SK-N-SH (cell line): ENCODE data around the gene APLN.

Experiments used
- EZH2phosphoT487 ChIP-seq: fragments of 200-600 bp; sonication (generic); IDR thresholded peaks from 2 replicates; pipeline ENCODE4 v1.6.1; 2017; ENCODE audit warnings: low read depth, mixed run types, mild to moderate bottlenecking, antibody characterized with exemption, moderate library complexity, borderline replicate concordance
- JUND ChIP-seq: IDR thresholded peaks from 2 replicates; pipeline ENCODE4 v1.4.0; 2012
- RAD21 ChIP-seq: IDR thresholded peaks from 2 replicates; pipeline ENCODE4 v1.6.1; 2012; ENCODE audit warnings: mild to moderate bottlenecking, low read length
- TAF1 ChIP-seq: IDR thresholded peaks from 2 replicates; pipeline ENCODE4 v1.6.1; 2012; ENCODE audit warnings: low read depth, mild to moderate bottlenecking, low read length, moderate library complexity, borderline replicate concordance
- TF ChIP-seq, protein P1 (sequence below): fragments of 200-600 bp; sonication (generic); IDR thresholded peaks from 2 replicates; pipeline ENCODE4 v1.6.1; 2017; ENCODE audit warnings: antibody characterized with exemption, mild to moderate bottlenecking, moderate library complexity
- TF ChIP-seq, protein P2 (sequence below): IDR thresholded peaks from 2 replicates; pipeline ENCODE4 v1.4.0; 2012; ENCODE audit warnings: low read depth

DNA sequence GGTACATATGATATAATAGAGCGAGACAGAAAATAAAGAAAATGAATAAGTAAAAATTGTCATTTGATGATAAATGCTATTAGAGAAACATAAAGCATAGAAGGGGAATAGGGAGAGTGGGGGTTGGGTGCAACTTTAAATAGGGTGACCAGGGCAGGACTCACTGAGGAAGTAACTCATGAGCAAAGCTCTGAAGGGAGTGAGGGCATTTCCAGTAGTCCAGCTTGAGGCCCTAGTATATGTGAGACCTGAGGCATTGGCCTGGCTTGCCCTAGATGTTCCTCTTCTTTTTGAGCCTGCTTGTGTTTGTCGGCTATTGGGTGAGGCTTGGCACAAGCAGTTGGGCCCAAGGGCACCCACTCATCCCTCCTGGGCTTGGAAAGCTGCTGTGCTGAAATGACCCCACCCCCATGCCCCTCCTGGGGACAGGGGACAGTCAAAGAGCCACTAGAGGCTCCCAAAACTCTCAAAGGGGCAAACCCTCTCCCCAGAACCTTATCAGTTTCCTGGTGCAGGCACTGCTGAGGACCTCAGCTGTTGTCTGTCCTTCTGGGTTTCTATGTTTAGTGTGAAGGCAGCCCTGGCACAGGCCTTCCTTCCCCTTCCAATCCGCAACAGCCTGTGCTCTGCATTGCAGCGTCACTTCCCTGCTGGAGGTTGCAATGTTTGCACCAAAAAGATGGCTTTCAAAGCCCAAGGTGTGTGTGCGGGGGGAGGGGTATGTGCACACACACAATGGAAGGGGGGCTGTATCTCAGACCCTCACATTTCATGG is 40.1 kb downstream of the APLN start:
- TF ChIP-seq EZH2phosphoT487, result no peak
- no peak for TF ChIP-seq TAF1
- no peak for TF ChIP-seq RAD21
- TF ChIP-seq, protein P1, sequence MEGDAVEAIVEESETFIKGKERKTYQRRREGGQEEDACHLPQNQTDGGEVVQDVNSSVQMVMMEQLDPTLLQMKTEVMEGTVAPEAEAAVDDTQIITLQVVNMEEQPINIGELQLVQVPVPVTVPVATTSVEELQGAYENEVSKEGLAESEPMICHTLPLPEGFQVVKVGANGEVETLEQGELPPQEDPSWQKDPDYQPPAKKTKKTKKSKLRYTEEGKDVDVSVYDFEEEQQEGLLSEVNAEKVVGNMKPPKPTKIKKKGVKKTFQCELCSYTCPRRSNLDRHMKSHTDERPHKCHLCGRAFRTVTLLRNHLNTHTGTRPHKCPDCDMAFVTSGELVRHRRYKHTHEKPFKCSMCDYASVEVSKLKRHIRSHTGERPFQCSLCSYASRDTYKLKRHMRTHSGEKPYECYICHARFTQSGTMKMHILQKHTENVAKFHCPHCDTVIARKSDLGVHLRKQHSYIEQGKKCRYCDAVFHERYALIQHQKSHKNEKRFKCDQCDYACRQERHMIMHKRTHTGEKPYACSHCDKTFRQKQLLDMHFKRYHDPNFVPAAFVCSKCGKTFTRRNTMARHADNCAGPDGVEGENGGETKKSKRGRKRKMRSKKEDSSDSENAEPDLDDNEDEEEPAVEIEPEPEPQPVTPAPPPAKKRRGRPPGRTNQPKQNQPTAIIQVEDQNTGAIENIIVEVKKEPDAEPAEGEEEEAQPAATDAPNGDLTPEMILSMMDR, result no peak
- TF ChIP-seq, protein P2, sequence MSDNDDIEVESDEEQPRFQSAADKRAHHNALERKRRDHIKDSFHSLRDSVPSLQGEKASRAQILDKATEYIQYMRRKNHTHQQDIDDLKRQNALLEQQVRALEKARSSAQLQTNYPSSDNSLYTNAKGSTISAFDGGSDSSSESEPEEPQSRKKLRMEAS, result no peak
- TF ChIP-seq JUND, result no peak
